Measurements from ENCODE around the gene IGF1R.

GRCh38 chr15:99006146-99006545, 357.8 kb downstream of the IGF1R start:
- TF ChIP-seq EZH2phosphoT487 (conservative IDR thresholded peaks at IDR 0.05; ENCODE audit: low read length), result no peak
- TF ChIP-seq, protein P1, sequence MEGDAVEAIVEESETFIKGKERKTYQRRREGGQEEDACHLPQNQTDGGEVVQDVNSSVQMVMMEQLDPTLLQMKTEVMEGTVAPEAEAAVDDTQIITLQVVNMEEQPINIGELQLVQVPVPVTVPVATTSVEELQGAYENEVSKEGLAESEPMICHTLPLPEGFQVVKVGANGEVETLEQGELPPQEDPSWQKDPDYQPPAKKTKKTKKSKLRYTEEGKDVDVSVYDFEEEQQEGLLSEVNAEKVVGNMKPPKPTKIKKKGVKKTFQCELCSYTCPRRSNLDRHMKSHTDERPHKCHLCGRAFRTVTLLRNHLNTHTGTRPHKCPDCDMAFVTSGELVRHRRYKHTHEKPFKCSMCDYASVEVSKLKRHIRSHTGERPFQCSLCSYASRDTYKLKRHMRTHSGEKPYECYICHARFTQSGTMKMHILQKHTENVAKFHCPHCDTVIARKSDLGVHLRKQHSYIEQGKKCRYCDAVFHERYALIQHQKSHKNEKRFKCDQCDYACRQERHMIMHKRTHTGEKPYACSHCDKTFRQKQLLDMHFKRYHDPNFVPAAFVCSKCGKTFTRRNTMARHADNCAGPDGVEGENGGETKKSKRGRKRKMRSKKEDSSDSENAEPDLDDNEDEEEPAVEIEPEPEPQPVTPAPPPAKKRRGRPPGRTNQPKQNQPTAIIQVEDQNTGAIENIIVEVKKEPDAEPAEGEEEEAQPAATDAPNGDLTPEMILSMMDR (IDR thresholded peaks at IDR 0.05; ENCODE audit: insufficient read depth, low read length, poor library complexity, severe bottlenecking), result no peak
